Ovary (tissue), 3 donors: Measurements from ENCODE around the gene ZNF777.

Experiments
- EP300 ChIP-seq: sonication (generic); formaldehyde crosslinking; IDR thresholded peaks from one replicate; pipeline ENCODE4 v1.6.1; 2017; ENCODE audit warnings: antibody characterized with exemption
- TF ChIP-seq, protein P1 (sequence below), 3 donors: fragments of 450-650 bp in 2 of 3; fragments of 200-600 bp in 1 of 3; IDR thresholded peaks; one replicate each; pipeline versions ENCODE4 v1.5.1 to v1.8.0; 2016 to 2022; ENCODE audit warnings: antibody characterized with exemption in 3 of 3, mild to moderate bottlenecking in 1 of 3
- donor health status: DM: no; HTN: no; CAD: no.

DNA sequence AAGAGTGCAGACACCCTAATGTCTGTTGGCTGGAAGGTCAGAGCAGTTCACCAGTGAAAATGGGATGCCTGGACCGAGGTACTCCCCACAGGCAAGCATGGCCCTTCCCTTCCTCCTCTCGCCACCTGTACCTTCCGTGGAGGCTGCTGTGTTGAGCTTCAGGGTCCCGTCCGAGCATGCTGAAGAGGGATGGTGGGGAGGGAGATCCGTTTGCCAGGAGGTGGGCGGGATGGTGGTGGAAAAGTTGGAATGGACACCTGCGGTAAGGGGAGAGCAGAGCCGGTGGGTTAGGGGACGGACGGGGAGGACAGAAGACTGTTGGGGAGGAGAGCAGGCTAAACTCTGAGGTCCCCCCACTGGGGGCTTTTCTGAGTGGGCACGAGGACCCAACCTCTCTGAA lies 15.9 kb upstream of the ZNF777 start:
- TF ChIP-seq, protein P1, sequence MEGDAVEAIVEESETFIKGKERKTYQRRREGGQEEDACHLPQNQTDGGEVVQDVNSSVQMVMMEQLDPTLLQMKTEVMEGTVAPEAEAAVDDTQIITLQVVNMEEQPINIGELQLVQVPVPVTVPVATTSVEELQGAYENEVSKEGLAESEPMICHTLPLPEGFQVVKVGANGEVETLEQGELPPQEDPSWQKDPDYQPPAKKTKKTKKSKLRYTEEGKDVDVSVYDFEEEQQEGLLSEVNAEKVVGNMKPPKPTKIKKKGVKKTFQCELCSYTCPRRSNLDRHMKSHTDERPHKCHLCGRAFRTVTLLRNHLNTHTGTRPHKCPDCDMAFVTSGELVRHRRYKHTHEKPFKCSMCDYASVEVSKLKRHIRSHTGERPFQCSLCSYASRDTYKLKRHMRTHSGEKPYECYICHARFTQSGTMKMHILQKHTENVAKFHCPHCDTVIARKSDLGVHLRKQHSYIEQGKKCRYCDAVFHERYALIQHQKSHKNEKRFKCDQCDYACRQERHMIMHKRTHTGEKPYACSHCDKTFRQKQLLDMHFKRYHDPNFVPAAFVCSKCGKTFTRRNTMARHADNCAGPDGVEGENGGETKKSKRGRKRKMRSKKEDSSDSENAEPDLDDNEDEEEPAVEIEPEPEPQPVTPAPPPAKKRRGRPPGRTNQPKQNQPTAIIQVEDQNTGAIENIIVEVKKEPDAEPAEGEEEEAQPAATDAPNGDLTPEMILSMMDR (IDR thresholded peaks at IDR 0.05) = no peak
- no peak for TF ChIP-seq EP300
